Measurements from ENCODE around the gene SEMA4D. TPM values are rescaled to one million over a fixed set of nuclear protein-coding genes. Genes with fewer than 3 reads are reported as not detected.

Gene SEMA4D
- total and polyA plus RNA-seq, 2 experiments from 2014 or later, result 9.4 to 10.4 TPM

DNA sequence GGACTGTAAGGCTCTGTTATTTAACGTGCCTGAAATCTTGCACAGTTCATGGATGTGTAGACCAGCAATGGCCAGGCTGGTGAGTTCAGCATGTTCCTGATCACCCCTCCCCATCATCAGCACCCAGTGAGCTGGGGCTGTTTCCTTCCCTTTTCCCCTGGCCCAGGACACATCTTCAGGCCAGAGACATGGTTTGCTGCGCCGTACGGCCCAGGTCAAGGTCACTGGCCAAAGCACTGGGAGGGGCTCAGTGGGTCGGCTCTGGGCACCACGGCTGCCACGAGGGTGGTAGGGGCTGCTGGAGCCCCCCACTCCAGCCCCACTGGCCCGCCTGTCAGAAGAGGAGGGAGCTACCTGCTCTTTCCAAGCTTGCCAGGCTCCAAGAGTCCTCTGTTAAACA lies 55.9 kb downstream of the SEMA4D start:
- Histone ChIP-seq H3K27me3 (no peaks in the 10 kb centered on the region), H3K4me3 (no peak overlapping the region), H3K9me2 (replicated peaks; ENCODE audit: insufficient read depth) (no peaks in the 10 kb centered on the region), H4K20me1 (ENCODE audit: insufficient read depth, poor library complexity, severe bottlenecking) (no peaks in the 10 kb centered on the region), H3K4me1 (ENCODE audit: insufficient read depth) (peaks cover 14% of the 10 kb centered on the region), H2AFZ (no peak overlapping the region), H3K9me3 (ENCODE audit: low read depth) (no peaks in the 10 kb centered on the region), H3K79me2 (no peaks in the 10 kb centered on the region), H3K36me3 (replicated peaks; ENCODE audit: insufficient read depth, low read depth) (no peaks in the 10 kb centered on the region), H3K27ac (no peak overlapping the region), H3K4me2 (no peak overlapping the region)
- 85% methylated on average over 8 of the region's 8 CpGs for WGBS (ENCODE audit: low lambda C conversion rate, missing lambda C conversion rate)
- no peak for TF ChIP-seq EZH2 (IDR thresholded peaks at IDR 0.05; ENCODE audit: borderline replicate concordance)
- DNase-seq (ENCODE audit: low spot score), result no peak

DNA sequence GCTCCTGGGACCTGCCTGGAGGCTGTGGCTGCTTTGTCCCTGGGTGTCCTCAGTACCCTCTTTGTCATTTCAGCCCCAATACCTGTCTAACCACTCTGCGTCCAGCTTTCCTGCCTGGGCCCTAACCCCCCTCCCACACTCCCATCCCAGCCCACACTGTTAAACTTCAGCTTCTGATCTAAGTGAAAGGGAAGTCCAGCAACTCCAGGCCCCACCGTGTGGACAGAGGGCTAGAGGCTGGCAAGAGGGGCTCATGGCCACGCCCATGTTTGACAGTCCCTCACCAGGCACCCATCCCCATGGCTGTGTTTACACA lies 56.3 kb downstream of the SEMA4D start:
- Histone ChIP-seq H3K27me3 (no peaks in the 10 kb centered on the region), H4K20me1 (ENCODE audit: insufficient read depth, poor library complexity, severe bottlenecking) (no peaks in the 10 kb centered on the region), H3K4me3 (no peak overlapping the region), H2AFZ (no peak overlapping the region), H3K9me2 (replicated peaks; ENCODE audit: insufficient read depth) (no peaks in the 10 kb centered on the region), H3K27ac (no peak overlapping the region), H3K9me3 (ENCODE audit: low read depth) (no peaks in the 10 kb centered on the region), H3K4me1 (ENCODE audit: insufficient read depth) (peaks cover 14% of the 10 kb centered on the region), H3K4me2 (no peak overlapping the region), H3K36me3 (replicated peaks; ENCODE audit: insufficient read depth, low read depth) (no peaks in the 10 kb centered on the region), H3K79me2 (no peaks in the 10 kb centered on the region)
- no peak for TF ChIP-seq EZH2 (IDR thresholded peaks at IDR 0.05; ENCODE audit: borderline replicate concordance)
- TF ChIP-seq EZH2phosphoT487 (IDR thresholded peaks at IDR 0.05; ENCODE audit: low read depth, severe bottlenecking, unreplicated experiment), result no peak
- TF ChIP-seq, protein P1, sequence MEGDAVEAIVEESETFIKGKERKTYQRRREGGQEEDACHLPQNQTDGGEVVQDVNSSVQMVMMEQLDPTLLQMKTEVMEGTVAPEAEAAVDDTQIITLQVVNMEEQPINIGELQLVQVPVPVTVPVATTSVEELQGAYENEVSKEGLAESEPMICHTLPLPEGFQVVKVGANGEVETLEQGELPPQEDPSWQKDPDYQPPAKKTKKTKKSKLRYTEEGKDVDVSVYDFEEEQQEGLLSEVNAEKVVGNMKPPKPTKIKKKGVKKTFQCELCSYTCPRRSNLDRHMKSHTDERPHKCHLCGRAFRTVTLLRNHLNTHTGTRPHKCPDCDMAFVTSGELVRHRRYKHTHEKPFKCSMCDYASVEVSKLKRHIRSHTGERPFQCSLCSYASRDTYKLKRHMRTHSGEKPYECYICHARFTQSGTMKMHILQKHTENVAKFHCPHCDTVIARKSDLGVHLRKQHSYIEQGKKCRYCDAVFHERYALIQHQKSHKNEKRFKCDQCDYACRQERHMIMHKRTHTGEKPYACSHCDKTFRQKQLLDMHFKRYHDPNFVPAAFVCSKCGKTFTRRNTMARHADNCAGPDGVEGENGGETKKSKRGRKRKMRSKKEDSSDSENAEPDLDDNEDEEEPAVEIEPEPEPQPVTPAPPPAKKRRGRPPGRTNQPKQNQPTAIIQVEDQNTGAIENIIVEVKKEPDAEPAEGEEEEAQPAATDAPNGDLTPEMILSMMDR (IDR thresholded peaks at IDR 0.05; ENCODE audit: poor library complexity), result no peak
- 60% methylated on average over 3 of the region's 3 CpGs for WGBS (ENCODE audit: low lambda C conversion rate, missing lambda C conversion rate)
- DNase-seq (ENCODE audit: low spot score), result no peak

DNA sequence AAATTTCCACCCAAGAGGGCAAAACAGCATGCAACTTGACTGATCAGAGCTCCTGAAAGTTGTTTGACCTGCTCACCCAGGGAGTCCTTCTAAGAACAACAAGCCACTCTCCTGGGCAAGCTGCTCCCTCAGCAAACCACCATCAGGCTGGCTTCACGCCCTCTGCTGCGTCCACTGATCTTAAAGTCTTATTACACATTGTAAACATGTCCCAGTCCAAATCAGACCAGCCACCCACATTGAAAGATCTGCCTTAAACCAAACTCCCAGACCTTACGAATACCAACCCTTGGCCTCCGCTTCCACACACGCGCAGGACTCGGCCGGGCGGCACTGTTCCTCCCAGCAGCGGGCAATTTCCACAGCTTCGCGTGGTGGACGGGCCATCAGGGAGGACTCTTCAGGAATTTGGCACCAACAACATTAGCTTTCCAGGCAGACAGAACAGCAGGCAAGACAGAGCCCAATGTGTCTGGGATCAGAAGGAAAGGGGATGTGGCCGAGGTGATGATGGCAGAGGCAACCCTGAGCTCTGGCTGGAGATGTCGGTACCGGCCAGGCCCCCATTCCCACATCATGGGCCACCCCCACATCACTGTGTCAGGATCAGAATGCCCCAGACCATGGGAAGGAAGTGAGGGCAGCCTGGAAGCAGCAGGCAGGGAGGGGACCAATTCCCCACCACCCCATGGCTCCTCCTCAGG lies 56.8 kb downstream of the SEMA4D start:
- no peaks in the 10 kb centered on the region for H4K20me1 ChIP-seq (ENCODE audit: insufficient read depth, poor library complexity, severe bottlenecking)
- H3K27ac ChIP-seq, result no peak overlapping the region
- no peaks in the 10 kb centered on the region for H3K36me3 ChIP-seq (replicated peaks; ENCODE audit: insufficient read depth, low read depth)
- no peak for TF ChIP-seq EZH2phosphoT487 (IDR thresholded peaks at IDR 0.05; ENCODE audit: low read depth, severe bottlenecking, unreplicated experiment)
- no peak for TF ChIP-seq EZH2 (IDR thresholded peaks at IDR 0.05; ENCODE audit: borderline replicate concordance)
- TF ChIP-seq, protein P1 (IDR thresholded peaks at IDR 0.05; ENCODE audit: poor library complexity), result no peak
- no peak overlapping the region for H3K4me2 ChIP-seq
- H2AFZ ChIP-seq, result no peak overlapping the region
- no peaks in the 10 kb centered on the region for H3K9me3 ChIP-seq (ENCODE audit: low read depth)
- DNase-seq (ENCODE audit: low spot score), result no peak
- 89% methylated on average over 16 of the region's 16 CpGs for WGBS (ENCODE audit: low lambda C conversion rate, missing lambda C conversion rate)
- no peaks in the 10 kb centered on the region for H3K27me3 ChIP-seq
- no peak overlapping the region for H3K4me3 ChIP-seq
- H3K9me2 ChIP-seq (replicated peaks; ENCODE audit: insufficient read depth), result no peaks in the 10 kb centered on the region
- no peaks in the 10 kb centered on the region for H3K79me2 ChIP-seq
- H3K4me1 ChIP-seq (ENCODE audit: insufficient read depth), result peaks cover 14% of the 10 kb centered on the region

DNA sequence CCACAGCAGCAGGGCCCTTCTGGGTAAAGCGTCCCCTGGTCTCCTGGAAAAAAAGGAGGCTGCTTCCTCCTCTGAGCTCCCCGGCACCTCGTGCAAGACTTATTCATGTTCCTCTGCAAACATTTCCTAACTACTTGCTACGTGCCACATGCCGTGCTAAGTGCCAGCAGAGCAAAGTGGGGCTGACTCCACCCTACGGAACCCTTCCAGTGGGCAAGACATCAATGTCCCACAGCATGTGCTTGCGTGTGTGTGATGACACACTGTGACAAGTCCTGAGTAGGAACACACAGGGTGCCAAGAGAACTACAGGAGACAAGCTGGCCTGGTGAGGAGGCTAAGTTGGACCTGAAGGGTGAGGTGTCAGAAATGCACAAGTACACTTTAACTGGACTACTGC lies 57.4 kb downstream of the SEMA4D start:
- H3K9me3 ChIP-seq (ENCODE audit: low read depth), result no peaks in the 10 kb centered on the region
- no peaks in the 10 kb centered on the region for H3K79me2 ChIP-seq
- no peak for DNase-seq (ENCODE audit: low spot score)
- no peak overlapping the region for H2AFZ ChIP-seq
- TF ChIP-seq EZH2phosphoT487 (IDR thresholded peaks at IDR 0.05; ENCODE audit: low read depth, severe bottlenecking, unreplicated experiment) (no peak), EZH2 (IDR thresholded peaks at IDR 0.05; ENCODE audit: borderline replicate concordance) (no peak)
- TF ChIP-seq, protein P1 (IDR thresholded peaks at IDR 0.05; ENCODE audit: poor library complexity), result no peak
- 89% methylated on average over 7 of the region's 7 CpGs for WGBS (ENCODE audit: low lambda C conversion rate, missing lambda C conversion rate)
- H4K20me1 ChIP-seq (ENCODE audit: insufficient read depth, poor library complexity, severe bottlenecking), result no peaks in the 10 kb centered on the region
- no peak overlapping the region for H3K4me2 ChIP-seq
- H3K27ac ChIP-seq, result no peak overlapping the region
- peaks cover 14% of the 10 kb centered on the region for H3K4me1 ChIP-seq (ENCODE audit: insufficient read depth)
- no peaks in the 10 kb centered on the region for H3K9me2 ChIP-seq (replicated peaks; ENCODE audit: insufficient read depth)
- H3K27me3 ChIP-seq, result no peaks in the 10 kb centered on the region
- H3K36me3 ChIP-seq (replicated peaks; ENCODE audit: insufficient read depth, low read depth), result no peaks in the 10 kb centered on the region
- no peak overlapping the region for H3K4me3 ChIP-seq
